NCI-H2196 (cell line): Measurements from ENCODE around the gene UPP2.

Experiments
- DNase-seq: peaks from one replicate; lab custom pipeline; 2025; ENCODE audit not compliant: unreplicated experiment; lab: John Stamatoyannopoulos, UW

The UPP2 gene

DNA sequence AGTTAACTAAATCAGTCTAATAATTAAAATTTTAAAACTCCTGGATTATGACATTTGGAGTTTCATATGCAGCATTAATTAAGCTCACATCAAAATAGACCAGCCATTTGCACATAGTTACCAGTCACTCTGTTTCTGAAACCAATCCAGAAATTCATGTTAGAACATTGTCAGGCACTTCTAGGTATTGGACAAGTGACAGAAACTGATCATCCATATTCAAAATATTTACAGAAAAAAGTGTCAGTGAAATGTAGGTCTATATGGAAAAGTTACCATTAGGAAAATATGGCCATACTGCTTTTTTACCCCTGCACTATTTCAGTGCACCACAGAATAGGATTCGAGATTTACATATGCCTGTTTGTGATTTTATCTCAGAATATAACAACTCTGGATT, 33.4 kb downstream of the UPP2 start:
- DNase-seq = no peak

DNA sequence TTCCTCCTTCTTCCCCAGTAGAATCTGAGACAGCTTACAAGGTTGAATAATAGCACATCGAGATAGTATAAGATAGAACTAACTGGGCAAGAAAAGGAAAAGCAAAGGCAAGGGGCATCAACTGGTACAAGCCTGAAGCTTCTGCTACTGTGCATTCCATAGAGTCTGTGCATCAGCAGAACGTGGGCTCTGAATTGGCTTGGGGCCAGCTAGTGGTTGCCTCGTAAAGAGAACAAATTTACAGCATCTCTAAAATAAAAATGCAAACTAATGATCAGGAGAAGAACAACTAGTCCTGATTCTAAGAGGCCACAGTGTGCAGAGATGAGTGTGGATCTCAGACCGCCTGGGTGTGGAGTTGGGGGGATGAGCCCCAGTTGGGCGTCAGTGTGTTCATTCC, 36.6 kb downstream of the UPP2 start:
- DNase-seq = no peak

DNA sequence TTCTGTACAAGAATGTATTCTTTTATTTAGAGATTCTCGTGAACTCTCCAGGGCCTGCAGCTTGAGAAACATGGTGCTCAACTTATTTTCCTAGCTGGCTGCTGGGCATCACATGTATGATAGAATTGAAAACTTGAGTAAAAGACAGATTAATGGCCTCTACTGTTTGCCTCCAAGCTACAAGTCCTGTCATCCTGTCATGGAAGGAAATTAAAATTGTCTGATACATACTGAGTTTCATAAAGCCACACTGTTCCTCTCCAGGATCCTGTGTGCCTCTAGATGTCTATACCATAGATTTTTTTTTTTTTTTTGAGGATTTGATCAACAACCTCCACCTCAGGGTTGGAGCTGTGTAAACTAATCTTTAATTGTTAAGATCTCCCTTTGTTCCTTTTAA, 38.5 kb downstream of the UPP2 start:
- DNase-seq = no peak

DNA sequence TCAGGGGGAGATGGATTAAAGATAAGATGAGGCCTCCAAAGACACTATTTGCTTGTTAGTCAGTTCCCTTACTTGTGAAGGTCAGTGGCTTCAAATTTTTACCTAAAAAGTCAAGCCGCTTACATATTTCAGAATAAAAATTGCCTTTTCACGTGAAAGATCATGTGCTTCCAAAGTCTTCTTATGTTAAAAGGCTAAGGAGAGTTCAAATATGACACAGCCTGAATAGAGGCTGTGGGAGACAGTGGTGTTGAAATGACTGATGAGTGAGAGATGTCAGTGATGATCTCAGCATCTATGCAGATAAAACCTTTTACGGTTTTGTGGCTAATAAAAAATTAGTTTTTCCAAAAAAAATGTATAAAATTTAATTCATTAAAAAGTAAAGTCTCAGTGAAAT, 40.5 kb downstream of the UPP2 start:
- DNase-seq = no peak

DNA sequence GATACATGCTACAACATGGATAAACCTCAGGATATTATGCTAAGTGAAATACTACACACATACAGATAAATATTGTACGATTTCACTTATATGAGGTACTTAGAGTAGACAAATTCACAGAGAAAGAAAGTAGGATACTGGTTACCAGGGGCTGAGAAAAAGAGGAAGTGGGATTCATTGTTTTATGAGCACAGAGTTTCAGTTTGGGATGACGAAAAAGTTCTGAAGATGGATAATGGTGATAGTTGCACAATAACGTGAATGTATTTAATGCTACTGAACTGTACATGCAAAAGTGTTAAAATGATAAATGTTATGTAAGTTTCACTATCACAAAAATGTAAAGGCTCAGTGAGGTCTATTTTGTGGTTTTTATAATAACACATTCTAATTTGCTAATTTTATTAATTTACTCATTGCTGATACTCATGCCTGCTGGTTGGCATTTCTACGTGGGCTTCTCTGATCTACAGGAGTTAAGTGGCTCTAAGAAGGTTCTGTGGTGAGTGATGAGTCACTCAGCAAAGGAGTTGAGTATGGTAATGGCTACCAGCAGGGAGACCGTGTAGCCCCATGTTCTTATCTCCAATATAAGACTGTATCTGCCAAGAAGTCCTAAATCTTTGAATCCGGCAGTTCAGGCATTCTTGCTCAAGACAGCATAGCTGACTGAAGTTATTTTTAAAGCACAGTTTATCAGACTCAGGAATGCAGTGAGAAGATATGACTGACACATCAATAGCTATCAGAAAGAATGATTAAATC, 41.1 kb downstream of the UPP2 start:
- no peak for DNase-seq

DNA sequence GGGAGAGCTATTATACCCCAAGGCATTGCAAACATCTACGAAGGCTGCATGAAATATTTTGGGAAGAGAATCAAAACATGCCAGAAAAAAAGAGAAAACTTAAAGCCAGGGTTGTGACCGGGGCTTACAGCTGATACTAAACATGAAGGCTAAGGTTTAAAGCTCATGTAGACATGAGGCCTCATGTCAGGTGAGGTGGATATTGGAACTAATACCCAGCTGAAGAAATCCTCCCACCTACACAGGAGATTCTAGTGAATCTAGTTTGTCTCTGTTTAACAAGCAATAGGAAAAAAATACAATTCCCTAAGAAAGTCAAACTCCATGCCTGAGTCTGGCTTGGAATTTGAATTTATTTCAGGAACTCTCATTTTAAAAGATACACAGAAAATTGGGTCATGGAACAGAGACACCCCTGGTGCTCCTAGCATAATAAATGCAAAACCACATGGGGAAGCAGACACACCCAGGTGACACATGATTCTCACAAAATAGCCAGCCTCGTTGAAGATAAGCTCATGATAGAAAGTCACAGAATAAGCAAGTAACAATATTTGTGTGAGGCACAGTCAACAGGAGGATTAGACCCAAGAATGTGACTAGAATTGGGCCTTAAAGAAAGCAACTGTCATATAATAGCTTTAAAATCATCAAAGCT, 42.2 kb downstream of the UPP2 start:
- DNase-seq = no peak

DNA sequence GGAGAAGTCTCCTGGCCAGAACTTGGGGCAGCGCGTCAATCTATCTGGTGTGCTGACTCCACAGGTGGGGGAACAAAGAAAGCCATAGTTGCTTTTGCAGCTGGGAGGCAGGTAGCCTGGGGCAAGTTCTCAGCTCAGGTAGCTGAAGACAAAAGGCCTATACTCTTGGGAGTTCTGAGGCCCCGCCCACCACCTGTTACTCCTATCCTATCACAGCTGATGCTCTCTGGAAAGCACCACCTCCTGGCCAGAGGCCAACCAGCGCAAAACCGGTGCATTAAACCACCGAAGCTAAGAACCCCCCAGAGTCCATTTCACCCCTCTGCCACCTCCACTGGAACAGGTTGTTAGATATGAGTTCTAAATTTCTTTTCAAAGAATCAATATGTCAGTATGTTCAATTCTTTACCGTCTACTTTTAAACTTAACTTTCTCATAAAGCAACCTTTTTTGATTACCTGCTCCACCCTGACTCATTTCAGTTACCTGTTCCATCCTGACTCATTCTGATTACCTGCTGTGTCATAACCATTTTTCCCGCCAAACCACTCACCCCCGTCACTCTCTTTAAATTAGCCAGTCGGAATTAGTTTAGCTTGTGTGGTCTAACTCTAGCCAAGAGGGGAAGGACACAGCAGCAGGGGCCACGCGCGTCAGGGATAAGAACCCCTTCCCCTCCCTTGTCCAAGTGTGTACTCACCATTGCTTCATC, 43.4 kb downstream of the UPP2 start:
- DNase-seq = no peak

DNA sequence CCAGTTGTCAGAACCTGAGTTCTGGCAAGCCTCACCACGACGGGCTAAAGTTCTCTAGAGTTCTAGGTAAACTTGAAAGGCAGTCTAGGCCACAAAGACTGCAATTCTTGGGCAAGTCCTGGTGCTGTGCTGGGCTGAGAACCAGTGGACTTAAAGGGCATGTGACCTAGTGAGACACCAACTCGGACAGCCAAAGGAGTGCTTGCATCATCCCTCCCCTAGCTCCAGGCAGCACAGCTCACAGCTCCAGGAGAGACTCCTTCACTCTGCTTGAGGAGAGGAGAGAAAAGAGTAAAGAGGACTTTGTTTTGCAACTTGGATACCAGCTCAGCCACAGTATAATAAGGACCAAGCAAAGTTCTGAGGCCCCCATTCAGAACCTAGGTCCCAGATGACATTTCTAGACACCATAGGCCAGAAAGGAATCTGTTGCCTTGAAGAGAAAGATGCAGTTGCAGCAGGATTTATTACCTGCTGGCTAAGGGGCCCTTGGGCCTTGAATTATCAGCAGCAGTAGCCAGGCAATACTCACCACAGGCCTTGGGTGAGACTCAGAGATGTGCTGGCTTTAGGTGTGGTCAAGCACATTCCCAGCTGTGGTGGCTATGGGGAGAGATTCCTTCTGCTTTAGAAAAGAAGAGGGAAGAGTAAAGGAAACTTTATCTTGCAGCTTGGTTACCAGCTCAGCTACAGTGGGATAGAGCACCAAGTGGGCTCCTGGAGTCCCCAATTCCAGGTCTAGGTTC, 51.8 kb downstream of the UPP2 start:
- no peak for DNase-seq

DNA sequence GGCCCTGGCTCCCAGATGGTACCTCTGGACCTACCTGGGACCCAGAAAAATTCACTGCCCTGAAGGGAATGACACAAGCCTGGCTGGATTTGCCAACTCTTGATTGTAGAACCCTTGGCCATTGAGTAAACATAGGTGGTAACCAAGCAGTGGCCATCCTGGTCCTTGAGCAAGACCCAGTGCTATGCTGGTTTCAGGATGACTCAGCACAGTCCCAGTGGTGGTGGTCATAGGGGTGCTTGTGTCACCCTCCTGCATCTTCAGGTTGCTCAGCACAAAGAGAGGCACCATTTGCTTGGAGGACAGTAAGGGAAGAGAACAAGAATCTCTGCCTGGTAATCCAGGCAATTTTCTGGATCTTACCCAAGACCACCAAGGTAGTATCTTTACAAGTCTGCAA, 52.9 kb downstream of the UPP2 start:
- no peak for DNase-seq

DNA sequence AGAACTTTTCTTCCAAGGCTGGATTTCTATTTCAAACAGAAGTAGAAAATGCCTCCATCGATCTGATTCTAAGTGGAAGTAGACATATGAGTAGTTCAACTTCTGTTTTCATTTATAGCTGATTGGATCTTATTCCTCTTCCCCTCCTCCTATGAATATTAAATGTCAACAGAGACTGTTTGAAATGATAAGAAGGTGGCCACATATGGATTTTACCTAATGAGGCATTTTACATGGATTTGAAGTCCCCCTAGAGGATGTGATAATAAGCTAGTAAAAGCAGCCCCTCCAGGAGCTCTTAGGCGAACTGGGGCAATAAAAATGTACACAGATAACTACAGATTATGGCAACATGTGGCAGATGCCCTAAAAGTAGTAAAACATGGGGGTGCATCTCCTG, 71.0 kb downstream of the UPP2 start:
- no peak for DNase-seq

DNA sequence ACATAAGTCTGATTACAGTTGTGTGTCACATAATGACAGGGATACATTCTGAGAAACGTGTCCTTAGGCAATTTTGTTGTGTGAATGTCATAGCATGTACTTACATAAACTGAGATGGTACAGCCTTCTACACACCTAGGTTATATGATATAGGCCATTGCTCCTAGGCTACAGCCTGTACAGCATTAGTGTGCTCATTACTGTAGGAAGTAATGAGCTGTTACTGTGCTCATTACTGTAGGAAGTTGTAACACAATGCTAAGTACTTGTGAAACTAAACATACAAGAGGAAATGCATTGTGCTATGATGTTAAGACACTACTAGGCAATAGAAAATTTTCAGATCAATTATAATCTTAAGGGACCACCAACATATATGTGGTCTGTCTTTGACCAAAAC, 72.8 kb downstream of the UPP2 start:
- no peak for DNase-seq

DNA sequence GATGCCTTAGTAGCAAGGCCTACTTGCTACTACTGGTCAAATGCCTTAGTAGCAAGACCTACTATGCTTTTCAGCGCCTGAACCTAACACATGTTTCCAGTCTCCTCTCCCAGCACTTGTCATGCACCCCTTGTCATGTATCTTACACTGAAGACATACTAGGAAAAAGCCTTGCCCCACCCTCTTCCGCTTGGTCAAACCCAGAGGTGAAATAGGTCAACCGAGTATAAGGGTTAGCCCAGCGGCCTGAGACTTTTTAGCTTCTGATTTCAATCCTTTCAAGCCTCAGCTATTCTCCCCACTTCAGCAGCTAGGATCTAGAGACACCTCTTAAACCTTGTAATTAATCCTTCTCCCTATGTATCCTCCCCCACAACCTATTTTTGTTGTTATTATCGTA, 73.3 kb downstream of the UPP2 start:
- no peak for DNase-seq

DNA sequence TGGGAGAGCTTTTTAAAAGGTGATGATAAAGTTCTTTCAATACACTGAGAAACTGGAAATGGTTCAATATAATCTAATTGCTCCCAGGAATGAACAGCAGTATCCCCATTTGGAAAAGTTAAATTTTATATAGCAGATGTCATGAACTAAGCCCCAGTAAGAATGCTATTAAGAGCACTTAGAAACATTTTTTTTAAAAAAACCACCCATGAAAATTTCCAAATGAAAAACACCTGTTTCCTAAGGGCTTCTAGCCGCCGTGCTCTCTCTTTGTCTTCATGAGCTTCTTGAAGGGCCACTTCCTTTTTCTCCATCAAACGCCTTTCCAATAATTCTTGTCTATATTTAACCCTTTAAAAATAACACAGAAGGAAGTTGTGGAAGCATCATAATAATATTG, 77.0 kb downstream of the UPP2 start:
- DNase-seq = no peak

DNA sequence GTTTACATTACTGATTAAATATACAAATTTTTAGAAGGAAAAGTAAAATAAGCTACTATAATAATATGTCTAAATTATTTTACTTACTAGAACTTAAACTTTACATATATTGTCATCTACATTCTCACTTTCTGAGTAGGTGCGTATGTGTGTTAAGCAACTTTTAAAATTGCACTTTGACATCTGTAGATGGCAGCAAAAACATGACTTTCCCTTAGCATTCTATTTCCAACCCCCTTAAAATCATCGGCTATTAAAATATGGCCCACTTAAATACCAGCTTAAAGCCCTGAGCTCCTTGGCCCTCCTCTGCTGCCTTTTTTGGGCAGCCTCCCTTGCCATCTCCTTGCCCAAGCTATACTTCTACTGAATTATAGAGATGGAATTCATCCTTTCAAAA, 78.0 kb downstream of the UPP2 start:
- no peak for DNase-seq

DNA sequence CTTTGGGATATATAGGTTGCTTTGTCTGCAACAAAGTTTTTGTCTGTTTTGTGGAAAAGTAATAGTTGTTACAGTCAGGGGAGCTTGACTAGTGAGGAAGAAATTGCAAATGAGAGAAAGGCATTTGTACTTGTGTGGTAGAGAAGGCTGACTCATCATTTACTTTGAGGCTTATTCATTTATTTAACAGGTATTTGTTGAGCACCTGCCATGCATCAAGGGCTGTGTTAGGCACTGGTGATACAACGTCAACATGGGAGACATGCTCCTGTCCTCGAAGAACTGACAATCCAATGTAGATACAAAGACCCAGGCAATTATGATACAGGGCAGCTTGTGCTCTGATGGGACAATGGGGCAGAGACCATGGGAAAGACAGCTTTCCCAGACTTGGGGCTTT, 79.5 kb downstream of the UPP2 start:
- DNase-seq = no peak

DNA sequence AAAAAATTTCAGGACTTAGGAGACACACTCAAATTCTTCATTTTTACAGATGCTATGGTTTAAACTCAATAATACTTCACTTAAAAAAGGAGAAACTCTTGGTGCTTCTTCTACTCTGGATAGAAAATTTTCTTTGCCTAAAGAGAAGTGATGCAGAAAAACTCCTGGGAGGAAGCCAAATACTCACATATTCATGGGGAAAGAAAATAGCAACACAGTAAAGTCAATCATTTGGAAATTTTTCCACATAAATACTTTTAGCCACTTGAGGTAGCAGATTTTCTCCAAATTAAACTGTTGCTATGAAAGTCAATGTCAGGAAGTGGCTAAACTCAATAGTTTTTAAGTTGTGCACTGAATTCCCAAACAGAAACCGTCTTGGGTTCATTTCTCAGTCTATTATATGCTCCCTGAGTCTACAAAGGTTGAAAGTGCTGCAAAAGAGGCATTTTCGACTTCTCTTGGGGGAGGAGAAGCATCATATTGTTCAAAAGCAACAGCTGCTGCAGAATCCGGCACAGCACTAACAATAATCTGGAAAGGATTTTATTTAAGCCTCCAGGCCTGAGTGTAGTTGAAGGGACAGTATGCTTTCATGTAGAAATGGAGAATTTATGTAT, 81.1 kb downstream of the UPP2 start:
- no peak for DNase-seq

DNA sequence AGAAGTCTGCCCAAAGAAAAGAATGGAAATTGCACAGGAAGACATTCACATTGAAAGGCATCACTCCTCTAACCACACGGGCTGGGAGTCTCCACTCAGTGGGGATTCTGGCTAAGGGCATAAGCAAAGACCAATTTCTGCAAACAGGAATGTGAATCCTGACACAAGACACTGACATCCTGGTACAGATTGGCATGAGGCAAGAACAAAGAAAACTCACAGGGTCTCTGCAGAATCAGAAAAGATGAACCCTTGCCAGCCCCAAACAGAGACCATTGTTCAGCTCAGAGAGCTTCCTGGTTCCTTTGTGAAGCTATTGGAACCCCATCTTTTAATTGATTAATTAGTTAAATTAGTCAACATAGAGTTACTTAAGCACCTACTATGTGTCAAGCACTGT, 82.3 kb downstream of the UPP2 start:
- no peak for DNase-seq

DNA sequence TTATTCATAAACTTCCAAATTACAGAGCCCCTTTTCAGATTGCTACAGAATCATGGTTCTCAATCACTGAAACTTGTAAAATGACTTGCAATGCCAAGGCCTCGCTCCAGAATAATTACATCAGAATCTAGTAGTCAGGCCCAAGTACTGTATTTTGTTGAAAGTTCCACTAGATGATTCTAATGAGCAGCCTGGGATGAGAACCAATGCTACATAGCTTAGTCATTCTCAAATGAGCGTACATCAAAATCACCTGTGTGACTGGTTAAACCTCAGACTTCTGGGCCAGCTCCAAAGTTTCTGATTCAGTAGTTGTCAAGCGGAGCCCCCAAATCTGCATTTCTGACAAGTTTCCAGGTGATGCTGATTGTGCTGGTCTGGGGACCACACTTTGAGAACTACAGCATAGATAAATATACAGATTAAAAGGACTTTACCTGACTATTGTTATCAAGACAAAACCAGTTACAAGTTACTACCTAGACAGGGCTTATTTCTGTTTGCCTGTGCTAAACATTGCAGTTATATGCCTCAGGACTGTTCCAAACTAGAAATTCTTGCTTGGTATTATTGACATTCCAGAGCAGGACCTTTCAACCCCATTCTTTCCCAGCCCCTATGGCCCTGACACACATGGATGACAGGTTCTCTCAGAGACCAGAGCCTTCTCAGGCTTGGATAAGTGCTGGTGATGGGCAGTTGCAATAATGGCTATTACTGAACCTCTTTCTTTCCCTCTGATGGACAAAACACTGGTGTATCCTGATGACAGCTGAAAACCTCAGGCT, 83.1 kb downstream of the UPP2 start:
- DNase-seq = no peak
